GM19043 (cell line): Measurements from ENCODE around the gene KIF18B.
"Not testable (repeated sequence)": the region's sequence is repeated elsewhere in the genome, so short reads cannot be mapped to it uniquely, and the experiment has no call there.

Experiments used
- ATAC-seq: cut with Tn5 transposase; IDR thresholded peaks from one replicate; pipeline ENCODE4 v1.9.1; 2021; ENCODE audit warnings: low read depth; ENCODE audit not compliant: unreplicated experiment

KIF18B gene

DNA sequence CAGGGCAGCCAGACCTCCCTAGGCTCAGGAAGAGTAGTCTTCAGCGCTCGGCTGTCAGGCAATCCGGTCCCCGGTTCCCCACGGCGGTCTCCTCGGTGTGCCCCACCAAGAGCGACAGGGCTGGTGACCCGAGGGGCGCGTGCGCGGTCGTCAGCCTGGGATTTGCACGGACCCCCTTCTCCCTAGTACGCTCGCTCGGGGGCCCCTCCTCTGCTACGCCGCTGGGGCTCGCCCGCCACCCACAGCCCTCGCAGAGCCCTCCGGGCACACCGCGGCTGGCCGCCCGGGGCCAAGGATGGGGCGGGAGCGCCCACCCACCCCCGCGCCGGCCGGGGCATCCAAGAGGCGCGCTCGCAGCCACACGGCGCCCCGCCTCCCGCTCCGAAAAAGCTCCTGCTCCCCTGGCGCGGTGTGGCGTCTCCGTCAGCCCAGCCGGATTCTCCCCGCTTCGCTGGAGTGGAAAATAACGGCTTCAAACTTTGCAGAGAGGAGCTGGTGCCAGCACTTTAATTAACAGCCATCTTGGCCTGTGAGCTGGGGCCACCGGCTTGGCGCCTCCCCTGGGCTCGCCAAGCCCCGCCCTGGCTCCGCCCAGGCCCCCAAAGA is 22.7 kb upstream of the KIF18B start:
- ATAC-seq: no peak

GRCh38 chr17:44969144-44969780 is 21.7 kb upstream of the KIF18B start:
- no peak for ATAC-seq

DNA sequence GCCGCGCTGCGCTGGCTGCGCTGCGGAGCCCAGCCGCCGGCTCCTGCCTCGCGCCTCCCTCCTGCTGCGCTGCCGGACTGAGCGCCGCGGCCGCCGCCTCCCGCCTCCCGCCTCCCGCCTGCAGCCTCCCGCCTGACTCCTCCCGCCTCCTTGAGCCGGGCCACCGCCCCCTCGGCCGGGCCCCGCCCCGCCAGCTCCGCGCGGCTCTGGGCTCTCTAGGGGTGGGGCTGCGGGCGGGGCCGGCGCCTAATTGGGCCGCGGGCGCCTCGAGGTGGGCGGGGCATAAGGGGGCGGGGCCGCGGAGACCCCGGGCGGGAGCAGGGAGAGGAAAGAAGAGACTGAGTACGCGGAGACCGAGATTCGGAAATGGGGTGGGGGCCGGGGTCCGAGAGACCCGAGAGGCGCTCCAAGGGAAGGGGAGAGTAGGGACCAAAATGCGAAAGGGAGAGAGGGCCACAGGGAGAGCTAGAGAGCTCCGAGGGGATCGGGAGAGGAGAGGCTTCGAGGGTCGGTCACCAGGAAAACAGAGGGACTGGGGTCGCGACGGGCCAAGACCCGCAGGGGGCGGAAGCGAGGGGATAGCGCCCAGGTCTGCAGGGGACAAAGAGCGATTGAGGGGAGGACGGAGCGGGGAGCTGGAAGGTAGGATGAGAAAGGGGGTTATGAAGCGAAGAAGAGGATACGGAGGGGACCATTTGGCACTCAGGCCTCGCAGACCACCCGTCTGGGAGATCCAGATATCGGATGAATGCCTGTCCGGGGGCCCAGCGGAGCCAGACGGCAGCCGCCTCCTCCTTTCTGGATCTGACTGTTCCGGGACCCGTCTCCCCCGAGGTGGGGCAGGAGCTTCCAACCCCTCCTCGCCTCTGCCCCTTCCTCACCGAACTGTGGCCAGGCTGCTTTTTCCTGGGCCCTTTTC is 20.9 kb upstream of the KIF18B start, which contains the start of gene C1QL1:
Gene C1QL1, minus strand, starts transcription at position 79 of the 919 bp plus-strand sequence. CDS start 255 bp downstream, outside the sequence.
- ATAC-seq: peak; percentile 72

DNA sequence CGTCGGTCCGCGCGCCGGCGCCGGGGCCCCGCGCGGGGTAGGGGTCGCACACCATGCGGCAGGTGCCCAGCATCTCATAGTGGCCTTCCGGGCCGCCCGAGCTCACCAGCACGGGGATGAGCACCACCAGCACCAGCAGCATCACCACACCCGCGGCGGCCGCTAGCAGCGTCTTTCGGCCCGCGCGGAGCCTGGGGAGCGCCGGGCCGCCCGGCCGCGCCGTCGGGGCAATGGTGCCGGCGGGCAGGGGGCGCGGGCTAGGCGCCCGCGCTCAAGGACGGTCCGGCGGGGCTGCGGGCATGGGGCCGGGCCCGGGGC is 20.3 kb upstream of the KIF18B start:
- no peak for ATAC-seq

GRCh38 chr17:44967026-44967906 is 19.7 kb upstream of the KIF18B start:
- no peak for ATAC-seq

DNA sequence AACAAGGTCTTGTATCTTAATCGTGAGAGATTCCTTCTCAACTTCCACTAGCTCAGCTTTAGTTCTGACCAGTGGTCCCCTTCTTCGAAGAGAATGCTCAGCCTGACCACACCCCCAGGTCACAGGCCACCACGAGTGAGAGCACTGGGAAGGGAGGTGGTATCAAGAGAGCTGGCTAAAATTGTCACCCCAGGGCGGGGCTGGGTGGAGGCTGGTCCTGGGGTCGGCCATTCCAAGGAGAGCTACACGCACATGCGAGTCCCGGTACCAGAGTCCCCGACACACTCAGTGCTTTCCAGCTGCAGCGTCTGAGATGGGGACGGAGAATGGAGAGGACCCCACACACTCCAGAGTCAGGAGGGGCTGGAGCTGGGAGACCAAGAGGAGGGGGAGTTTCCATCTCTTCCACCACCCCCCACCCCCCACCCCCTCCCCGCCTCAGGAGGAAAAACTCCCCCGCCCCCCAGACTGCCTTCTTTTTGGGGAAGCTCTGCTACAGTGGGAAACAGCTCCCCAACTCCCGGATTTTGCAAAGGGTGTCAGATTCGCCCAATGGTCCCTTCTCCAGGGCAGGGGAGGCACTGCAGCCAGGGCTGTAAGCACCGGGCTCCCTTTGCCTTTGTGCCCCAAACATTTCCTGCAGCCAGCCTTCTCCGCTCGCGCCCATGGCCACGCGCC is 18.9 kb upstream of the KIF18B start:
- ATAC-seq: no peak

DNA sequence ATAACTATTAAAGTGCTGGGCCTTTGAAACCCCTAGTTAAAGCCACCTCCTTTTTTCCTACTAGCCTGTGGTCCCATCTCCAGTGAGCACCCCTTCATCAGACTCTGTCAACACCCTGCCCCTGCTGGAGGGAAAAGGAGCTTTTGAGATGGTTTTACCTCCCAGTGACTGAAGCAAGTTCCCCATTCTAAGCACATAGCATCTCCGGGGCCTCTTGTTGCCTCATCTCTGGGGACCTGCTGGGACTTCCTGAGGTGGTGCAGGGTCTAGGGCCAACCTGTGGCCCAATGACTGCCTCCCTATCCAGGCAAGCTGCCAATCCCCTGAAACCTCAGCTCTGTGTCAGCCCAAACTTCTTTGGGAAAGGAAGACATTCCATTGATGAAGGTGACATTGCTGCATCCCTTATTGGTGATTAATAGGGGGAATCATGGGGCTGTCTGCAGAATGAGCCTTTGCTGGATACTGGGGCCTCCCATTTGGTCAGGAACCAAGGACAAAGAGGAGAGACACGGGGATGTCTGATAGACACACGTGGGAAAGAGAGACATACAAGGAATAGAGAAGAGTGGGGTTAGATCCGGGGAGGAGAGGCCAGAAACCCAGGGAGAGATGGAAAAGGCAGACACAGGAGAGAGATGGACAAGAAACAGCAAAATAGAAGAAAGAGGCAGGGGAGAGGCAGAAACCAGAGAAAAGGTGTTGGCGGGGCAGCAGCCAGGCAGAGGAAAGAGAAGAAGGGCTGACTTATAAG is 18.1 kb upstream of the KIF18B start:
- ATAC-seq: no peak

- ATAC-seq: no peak
These were observed 14.4 kb upstream of the KIF18B start for GRCh38 chr17:44961921-44962350.

- ATAC-seq: no peak
These were observed 13.1 kb upstream of the KIF18B start for GRCh38 chr17:44960691-44961090.

DNA sequence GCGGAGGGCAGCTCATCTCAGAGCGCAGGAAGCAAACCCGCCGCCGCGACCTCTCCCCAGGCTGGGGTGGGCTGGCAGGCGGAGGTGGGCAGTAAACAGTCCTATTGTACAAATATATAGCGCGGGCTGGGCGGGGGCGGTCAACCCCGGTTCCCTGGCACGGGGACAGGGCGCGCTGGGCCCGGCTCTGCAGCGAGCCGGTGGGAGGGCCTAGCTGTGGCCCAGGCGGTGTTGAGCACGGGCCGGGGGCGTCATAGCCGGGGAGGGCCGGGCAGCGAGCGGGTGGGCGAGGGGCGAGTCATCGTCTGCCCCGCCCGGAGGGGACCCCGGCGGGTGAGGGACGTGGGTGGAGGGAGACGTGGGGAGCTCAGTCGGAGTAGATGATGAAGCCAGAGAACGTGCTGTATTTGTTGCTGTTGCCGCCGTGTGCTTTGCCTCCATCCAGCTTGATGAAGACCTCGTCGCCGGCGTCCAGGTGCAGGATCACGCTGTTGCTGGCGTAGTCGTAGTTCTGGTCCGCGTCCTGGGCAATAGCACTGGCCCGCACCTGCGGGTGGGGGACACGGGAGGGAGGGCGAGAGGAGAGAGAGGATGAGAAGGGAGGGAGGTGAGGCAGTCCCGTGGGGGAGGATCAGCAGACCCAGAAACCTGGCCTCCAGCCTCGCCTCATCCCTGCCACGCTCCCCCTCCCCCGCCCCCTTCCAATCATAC is 12.4 kb upstream of the KIF18B start:
- no peak for ATAC-seq

GRCh38 chr17:44956998-44957981 is 9.7 kb upstream of the KIF18B start:
- no peak for ATAC-seq

GRCh38 chr17:44955674-44956425 is 8.3 kb upstream of the KIF18B start:
- no peak for ATAC-seq

- ATAC-seq: no peak
These were observed 5.4 kb upstream of the KIF18B start for GRCh38 chr17:44952946-44953475.

- ATAC-seq: no peak
These were observed 782 bp upstream of the KIF18B start for GRCh38 chr17:44948315-44948795.

DNA sequence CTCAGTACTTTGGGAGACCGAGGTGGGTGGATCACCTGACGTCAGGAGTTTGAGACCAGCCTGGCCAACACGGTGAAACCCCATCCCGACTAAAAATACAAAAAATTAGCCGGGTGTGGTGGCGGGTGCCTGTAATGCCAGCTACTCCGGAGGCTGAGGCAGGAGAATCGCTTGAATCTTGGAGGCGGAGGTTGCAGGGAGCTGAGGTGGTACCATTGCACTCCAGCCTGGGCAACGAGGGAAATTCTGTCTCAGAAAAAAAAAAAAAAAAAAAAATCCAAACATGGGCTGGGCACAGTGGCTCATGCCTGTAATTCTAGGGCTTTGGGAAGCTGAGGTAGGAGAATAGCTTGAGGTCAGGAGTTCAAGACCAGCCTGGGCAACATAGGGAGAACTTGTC is 1.9 kb downstream of the KIF18B start:
- ATAC-seq: not testable (repeated sequence)

DNA sequence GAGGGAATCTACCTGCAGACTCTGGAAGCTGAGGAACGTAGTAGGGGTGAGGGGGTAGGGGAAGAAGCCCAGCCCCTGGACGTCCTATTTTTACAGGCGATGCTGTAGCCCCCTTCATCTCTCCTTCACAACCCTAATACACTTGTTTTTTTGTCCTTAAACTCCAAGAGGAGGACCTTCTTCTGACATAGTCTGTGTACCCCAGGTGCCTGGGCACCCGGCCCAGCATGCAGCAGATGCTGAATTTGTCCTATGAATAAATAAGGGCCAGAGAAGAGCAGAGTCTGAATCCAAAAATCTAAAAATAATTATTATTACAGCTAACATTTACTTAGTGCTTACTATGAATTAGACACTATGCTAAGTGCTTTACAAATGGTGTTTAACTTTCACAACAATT is 5.1 kb downstream of the KIF18B start:
- ATAC-seq: no peak
